A673 (cell line): ENCODE measurements around the gene SLC12A6. TPM values are rescaled to one million over a fixed set of nuclear protein-coding genes. Genes with fewer than 3 reads are reported as not detected.
A peak's percentile ranks its signal among the peaks of the same experiment; 100 is the strongest.
"Not testable (repeated sequence)": the region's sequence is repeated elsewhere in the genome, so short reads cannot be mapped to it uniquely, and the experiment has no call there.

Experiments
- BruUV-seq: library from RNA; stranded (reverse); fragments of 400-500 nt; replicated peaks from 2 replicates; lab custom pipeline; 2021; lab: Mats Ljungman, UMichigan
- CTCF ChIA-PET: fragments of 300-600 bp; sonication (Branson Sonifier 250); formaldehyde crosslinking; loops from one replicate; lab custom pipeline; 2022; ENCODE audit warnings: antibody characterized with exemption; lab: Charles Lee
- POLR2A ChIA-PET: fragments of 300-600 bp; sonication (Branson Sonifier 250); formaldehyde crosslinking; loops from one replicate; lab custom pipeline; 2022; ENCODE audit warnings: antibody characterized with exemption; ENCODE audit not compliant: low non-redundant PET; lab: Charles Lee
- DNase-seq: peaks from one replicate; pipeline ENCODE4 v3.0.0-alpha.2; 2015; ENCODE audit warnings: low spot score
- H3K27ac ChIP-seq: fragments of 200-600 bp; sonication (generic); 2 replicates; pipeline ENCODE4 v1.5.1; 2016; ENCODE audit warnings: mixed run types, low read depth, mild to moderate bottlenecking, mixed read lengths, antibody characterized with exemption, low read length; ENCODE audit not compliant: poor library complexity, severe bottlenecking
- H3K27me3 ChIP-seq: fragments of 200-600 bp; sonication (generic); replicated peaks from 2 replicates; pipeline ENCODE4 v1.6.1; 2017; ENCODE audit warnings: mixed run types, low read depth, mild to moderate bottlenecking, mixed read lengths, antibody characterized with exemption, low read length; ENCODE audit not compliant: insufficient read depth, poor library complexity
- H3K36me3 ChIP-seq: fragments of 200-600 bp; sonication (generic); 2 replicates; pipeline ENCODE4 v1.6.1; 2016; ENCODE audit warnings: mixed run types, mild to moderate bottlenecking, mixed read lengths, antibody characterized with exemption, low read length; ENCODE audit not compliant: insufficient read depth, poor library complexity, severe bottlenecking
- H3K4me1 ChIP-seq: fragments of 200-600 bp; sonication (generic); 2 replicates; pipeline ENCODE4 v1.6.1; 2017; ENCODE audit warnings: mixed run types, mild to moderate bottlenecking, mixed read lengths, antibody characterized with exemption, low read length; ENCODE audit not compliant: insufficient read depth, poor library complexity, severe bottlenecking
- H3K4me3 ChIP-seq: fragments of 200-600 bp; sonication (generic); 2 replicates; pipeline ENCODE4 v1.5.1; 2016; ENCODE audit warnings: low read depth, mixed run types, mild to moderate bottlenecking, mixed read lengths, low read length; ENCODE audit not compliant: poor library complexity, severe bottlenecking
- H3K9me3 ChIP-seq: fragments of 200-600 bp; sonication (generic); 2 replicates; pipeline ENCODE4 v1.6.1; 2016; ENCODE audit warnings: mixed run types, low read depth, mild to moderate bottlenecking, mixed read lengths, antibody characterized with exemption, low read length; ENCODE audit not compliant: poor library complexity, severe bottlenecking
- CTCF ChIP-seq: fragments of 300-800, 200-600 bp; sonication (generic); conservative IDR thresholded peaks from 2 replicates; pipeline ENCODE4 v1.5.1; 2017; ENCODE audit warnings: low read depth, mild to moderate bottlenecking, antibody characterized with exemption, low read length, moderate library complexity, mixed read lengths
- EZH2 ChIP-seq: fragments of 200-600 bp; sonication (generic); IDR thresholded peaks from 2 replicates; pipeline ENCODE4 v1.6.1; 2017; ENCODE audit warnings: borderline replicate concordance, low read depth, mild to moderate bottlenecking, mixed read lengths, antibody characterized with exemption, low read length; ENCODE audit not compliant: poor library complexity, severe bottlenecking
- intact Hi-C: fragments of 100-400 bp; cut with micrococcal nuclease; formaldehyde crosslinking; loops from one replicate; pipeline ENCODE4 v1.10.0; 2022; ENCODE audit not compliant: unreplicated experiment
- total RNA-seq: library from RNA; stranded (reverse); gene quantifications from 2 replicates; pipeline ENCODE4 v1.2.3, GENCODE V29; 2021

SLC12A6 gene
- total RNA-seq, 1 experiment from 2014 or later = 17.2 TPM

DNA sequence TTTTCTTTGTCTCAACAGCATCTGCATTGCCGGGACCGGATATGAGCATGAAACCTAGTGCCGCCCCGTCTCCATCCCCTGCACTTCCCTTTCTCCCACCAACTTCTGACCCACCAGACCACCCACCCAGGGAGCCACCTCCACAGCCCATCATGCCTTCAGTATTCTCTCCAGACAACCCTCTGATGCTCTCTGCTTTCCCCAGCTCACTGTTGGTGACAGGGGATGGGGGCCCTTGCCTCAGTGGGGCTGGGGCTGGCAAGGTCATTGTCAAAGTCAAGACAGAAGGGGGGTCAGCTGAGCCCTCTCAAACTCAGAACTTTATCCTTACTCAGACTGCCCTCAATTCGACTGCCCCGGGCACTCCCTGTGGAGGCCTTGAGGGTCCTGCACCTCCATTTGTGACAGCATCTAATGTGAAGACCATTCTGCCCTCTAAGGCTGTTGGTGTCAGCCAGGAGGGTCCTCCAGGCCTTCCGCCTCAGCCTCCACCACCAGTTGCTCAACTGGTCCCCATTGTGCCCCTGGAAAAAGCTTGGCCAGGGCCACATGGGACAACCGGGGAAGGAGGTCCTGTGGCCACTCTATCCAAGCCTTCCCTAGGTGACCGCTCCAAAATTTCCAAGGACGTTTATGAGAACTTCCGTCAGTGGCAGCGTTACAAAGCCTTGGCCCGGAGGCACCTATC lies 10.5 kb upstream of the SLC12A6 start:
- H3K9me3 ChIP-seq = no peaks in the 10 kb centered on the region
- no peaks in the 10 kb centered on the region for H3K36me3 ChIP-seq
- TF ChIP-seq EZH2 (no peak), CTCF (no peak)
- DNase-seq = no peak
- BruUV-seq = no TSS peak
- POLR2A ChIA-PET = no interaction called here
- intact Hi-C loops = no loop called here
- CTCF ChIA-PET = no interaction called here
- no peak overlapping the region for H3K27ac ChIP-seq
- H3K4me3 ChIP-seq = no peak overlapping the region
- no peaks in the 10 kb centered on the region for H3K4me1 ChIP-seq
- no peaks in the 10 kb centered on the region for H3K27me3 ChIP-seq

- peak; percentile 98 for TF ChIP-seq CTCF
- TF ChIP-seq EZH2 = no peak
- CTCF ChIA-PET = interaction anchor here (0.5 to 2.3 kb wide), 5 partner anchors 25 to 716 kb away, joined by 3 to 6 read pairs (median 3); partner anchors contain the start of genes AQR and LPCAT4
- H3K27ac ChIP-seq = peak within 1 kb of the TSS; percentile 86
- intact Hi-C loops = loop anchor here (1.0 to 5.0 kb wide), 3 partner anchors 24 to 245 kb away; partner anchors contain the start of genes EMC4 and LPCAT4
- POLR2A ChIA-PET = interaction anchor here (0.6 to 0.8 kb wide), 3 partner anchors 25 to 239 kb away, joined by 3 to 11 read pairs (median 5); no protein-coding TSS in a partner anchor
- peaks cover 33% of the 10 kb centered on the region for H3K4me1 ChIP-seq
- peak; percentile 95 for DNase-seq
- no peaks in the 10 kb centered on the region for H3K27me3 ChIP-seq
- peaks cover 35% of the 10 kb centered on the region for H3K36me3 ChIP-seq
- no peaks in the 10 kb centered on the region for H3K9me3 ChIP-seq
- H3K4me3 ChIP-seq = peak within 1 kb of the TSS; percentile 67
- BruUV-seq = no TSS peak
Observed at GRCh38 chr15:34342737-34343575, 5.4 kb upstream of the SLC12A6 start, which contains the start of the genes NOP10 and NUTM1. Gene NOP10, minus strand, starts transcription at chr15:34343136. Its CDS starts 63 bp downstream, at chr15:34343073. Gene NUTM1, plus strand, starts transcription at chr15:34343315. Its CDS starts 382 bp downstream, at chr15:34343697.

- not testable (repeated sequence) for H3K27me3 ChIP-seq, BruUV-seq, DNase-seq, H3K9me3 ChIP-seq
- peaks cover 33% of the 10 kb centered on the region for H3K4me1 ChIP-seq
- H3K27ac ChIP-seq = peak overlapping the region; percentile 86
- H3K36me3 ChIP-seq = peaks cover 35% of the 10 kb centered on the region
- POLR2A ChIA-PET = interaction anchor here (0.6 to 0.8 kb wide), 3 partner anchors 24 to 240 kb away, joined by 3 to 11 read pairs (median 5); no protein-coding TSS in a partner anchor
- intact Hi-C loops = loop anchor here (5.0 kb wide), 1 partner anchor 115 kb away; the partner anchor contains the start of gene EMC4
- CTCF ChIA-PET = interaction anchor here (0.5 to 2.3 kb wide), 4 partner anchors 25 to 627 kb away, joined by 3 to 6 read pairs (median 4); partner anchors contain the start of genes AQR and LPCAT4
- H3K4me3 ChIP-seq = peak overlapping the region; percentile 67
Observed at GRCh38 chr15:34342213-34342736, 4.7 kb upstream of the SLC12A6 start.
